NCI-H2029 (cell line): Measurements from ENCODE around the gene ACADM.
"Not testable (repeated sequence)": the region's sequence is repeated elsewhere in the genome, so short reads cannot be mapped to it uniquely, and the experiment has no call there.

Experiments
- DNase-seq: peaks from one replicate; lab custom pipeline; 2025; lab: John Stamatoyannopoulos, UW

Gene ACADM

DNA sequence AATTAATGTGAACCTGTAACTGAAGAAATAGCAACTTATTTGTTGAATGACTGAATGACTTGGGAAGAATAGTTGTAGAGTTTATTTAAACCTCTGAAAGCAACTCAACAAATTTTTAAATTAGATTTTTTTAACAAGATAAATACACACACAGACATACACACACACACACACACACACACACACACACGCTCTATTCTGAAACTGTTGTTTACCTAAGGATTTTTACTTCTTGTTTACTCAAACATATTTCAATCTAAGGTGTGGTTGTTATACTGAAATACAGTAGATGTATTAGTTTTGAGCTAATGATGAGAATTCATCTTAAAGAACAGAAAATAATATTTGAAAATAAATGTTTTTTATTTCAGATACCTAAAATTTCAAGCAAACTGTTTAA, 11.5 kb downstream of the ACADM start:
- DNase-seq = no peak

DNA sequence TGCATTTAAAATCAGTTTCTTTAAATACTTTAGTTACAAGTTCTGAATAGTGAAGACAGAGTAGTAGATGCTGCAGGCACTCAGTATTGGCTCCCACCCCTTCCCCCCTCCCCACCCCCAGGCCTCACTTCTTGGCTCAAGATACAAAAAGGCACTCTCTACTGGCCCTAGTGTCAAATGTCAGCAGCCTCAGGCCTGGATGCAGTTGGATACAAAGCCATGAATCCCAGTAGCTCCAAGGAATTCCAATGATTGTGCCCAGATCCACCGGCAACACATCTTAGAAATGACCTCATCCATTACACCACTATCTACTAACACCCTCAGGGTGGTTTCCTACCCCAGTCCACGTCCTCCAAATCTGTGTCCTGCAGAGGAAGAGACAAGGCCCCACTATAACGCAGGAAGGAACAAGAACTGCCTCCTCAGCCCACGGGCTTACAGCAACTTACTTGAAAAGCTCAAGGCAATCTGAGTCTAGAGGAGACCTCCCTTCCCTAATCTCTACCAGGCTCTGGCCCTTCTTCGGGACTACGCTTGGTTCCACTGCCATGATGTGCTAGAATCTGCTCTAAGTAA, 17.6 kb downstream of the ACADM start:
- no peak for DNase-seq

DNA sequence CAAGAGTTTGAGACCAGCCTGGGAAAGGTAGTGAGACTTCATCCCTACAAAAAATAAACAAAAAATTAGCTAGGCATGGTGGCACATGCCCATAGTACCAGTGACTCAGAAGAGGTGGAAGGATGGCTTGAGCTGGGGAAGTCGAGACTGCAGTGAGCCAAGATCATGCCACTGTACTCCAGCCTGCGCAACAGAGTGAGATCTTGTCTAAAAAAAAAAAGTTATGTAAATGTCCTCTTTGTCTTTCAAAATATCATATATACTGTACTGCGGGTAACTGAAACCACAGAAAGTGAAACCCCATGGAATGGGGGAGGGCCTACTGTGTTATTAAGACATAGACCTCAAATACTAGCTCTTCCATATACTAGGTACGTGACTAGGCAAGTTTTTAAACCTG, 20.8 kb downstream of the ACADM start:
- no peak for DNase-seq

DNA sequence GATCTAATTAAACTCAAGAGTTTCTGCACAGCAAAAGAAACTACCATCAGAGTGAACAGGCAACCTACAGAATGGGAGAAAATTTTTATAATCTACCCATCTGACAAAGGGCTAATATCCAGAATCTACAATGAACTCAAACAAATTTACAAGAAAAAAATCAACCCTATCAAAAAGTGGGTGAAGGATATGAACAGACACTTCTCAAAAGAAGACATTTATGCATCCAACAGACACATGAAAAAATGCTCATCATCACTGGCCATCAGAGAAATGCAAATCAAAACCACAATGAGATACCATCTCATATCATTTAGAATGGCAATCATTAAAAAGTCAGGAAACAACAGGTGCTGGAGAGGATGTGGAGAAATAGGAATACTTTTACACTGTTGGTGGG, 32.7 kb downstream of the ACADM start:
- not testable (repeated sequence) for DNase-seq

DNA sequence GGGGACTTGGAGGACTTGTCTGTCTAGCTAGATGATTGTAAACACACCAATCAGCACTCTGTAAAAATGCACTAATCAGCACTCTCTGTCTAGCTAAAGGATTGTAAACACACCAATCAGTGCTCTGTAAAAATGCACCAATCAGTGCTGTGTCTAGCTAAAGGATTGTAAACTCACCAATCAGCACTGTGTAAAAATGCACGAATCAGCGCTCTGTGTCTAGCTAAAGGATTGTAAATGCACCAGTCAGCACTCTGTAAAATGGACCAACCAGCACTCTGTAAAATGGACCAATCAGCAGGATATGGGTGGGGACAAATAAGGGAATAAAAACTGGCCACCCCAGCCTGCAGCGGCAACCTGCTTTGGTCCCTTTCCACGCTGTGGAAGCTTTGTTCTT, 34.0 kb downstream of the ACADM start:
- not testable (repeated sequence) for DNase-seq

DNA sequence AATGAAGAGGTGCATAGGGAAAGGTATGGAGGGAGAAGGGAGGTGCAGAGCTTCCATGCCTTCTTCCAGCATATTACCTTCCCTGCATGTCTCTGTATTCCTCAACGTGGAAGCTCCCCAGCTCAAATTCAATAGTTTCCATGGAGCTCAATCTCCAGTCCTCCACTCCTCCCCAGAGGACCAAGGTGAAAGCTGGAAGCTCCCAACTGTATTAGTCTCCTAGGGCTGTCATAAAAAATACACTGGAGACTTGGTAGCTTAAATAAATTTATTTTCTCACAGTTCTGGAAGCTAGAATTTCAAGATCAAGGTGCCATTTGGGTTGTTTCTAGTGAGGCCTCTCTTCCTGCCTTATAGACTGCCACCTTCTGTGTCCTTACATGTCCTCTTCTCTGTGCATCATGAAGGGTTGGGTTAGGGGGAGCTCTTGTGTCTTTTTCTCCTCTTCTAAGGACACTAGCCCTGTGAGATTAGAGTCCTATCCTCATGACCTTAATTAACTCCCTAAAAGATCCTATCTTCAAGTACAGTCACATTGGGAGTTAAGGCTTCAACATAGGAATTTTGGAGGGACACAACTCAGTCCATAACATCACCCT, 39.6 kb downstream of the ACADM start:
- DNase-seq = no peak

DNA sequence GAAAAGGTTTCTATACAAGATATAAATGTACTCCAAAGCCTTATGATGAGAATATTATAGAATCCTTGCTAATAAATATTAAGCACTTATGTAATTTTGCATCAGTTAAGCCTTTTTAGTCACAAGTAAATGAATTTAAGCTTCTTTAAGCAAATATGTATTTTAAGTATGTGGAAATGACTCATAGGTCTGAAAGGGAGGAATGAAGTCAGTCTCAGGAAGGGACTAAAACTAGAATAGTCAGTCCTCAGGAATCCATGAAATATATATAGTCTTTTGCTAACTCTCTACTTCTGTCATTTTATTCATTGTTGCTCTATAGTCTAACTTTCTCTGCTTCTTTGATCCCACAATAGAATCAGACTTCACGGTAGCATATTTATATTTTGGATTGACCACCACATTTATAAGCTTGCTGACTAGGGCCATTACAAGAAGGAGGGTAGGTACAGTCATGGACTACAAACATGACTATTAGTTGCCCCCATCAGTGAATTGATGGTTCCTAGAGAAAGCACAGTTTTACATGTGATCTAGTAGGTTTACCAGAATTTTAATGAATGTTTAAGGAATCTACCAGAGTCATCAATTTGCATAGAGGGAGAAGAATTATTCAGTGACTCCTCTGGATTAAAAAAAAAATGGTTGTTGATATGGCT, 41.3 kb downstream of the ACADM start:
- DNase-seq = no peak

DNA sequence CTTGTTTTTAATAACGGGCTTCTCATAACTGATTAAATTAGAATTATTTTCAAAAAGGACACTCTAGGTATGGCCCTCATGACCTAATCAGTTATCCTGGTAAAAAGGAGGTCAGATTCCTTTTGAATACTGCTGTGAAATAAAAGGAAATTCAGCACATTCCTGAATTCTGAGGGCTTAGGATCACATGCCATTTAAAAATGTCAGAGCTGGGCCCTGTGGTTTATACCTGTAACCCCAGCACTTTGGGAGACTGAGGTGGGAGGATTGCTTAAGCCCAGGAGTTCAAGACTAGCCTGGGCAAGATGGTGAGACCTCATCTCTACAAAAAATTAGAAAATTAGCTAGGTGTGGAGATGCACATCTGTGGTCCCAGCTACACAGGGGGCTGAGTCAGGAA, 43.5 kb downstream of the ACADM start:
- no peak for DNase-seq

DNA sequence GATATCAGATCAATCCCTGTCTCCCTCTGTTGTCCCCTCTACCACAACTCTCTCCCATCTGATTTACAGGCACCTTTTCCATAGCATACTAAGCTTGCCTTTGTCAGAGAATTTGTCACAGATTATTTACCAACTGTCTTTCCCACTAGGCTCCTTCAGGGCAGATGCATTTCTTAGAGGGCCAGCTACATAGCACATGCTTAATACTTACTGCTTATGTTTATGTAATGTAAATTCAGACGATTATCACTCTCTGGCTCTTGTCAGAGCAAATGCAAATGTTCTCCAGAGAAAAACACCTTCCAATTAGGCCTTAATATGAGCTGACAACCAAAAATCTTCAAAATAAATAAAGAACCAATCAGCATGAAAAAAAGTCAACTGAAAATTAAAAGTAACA, 46.3 kb downstream of the ACADM start:
- no peak for DNase-seq

DNA sequence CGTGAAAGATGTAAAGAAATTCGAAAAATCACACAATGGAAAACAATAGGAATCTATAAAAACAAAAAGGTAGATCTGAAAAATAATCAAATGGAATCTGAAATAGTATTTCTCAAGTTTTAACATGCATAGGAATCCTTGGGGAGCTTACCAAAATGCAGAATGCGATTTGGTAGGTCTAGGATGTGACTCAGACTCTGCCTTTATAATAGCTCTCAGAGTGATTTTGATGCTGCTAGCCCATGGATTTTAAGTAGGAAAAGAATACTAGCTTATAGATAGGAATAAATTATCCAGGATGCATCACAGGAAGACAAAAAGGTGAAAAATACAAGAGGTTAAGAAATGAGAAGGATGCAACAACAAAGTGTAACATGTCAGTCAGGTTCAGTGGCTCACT, 47.5 kb downstream of the ACADM start:
- DNase-seq = no peak

DNA sequence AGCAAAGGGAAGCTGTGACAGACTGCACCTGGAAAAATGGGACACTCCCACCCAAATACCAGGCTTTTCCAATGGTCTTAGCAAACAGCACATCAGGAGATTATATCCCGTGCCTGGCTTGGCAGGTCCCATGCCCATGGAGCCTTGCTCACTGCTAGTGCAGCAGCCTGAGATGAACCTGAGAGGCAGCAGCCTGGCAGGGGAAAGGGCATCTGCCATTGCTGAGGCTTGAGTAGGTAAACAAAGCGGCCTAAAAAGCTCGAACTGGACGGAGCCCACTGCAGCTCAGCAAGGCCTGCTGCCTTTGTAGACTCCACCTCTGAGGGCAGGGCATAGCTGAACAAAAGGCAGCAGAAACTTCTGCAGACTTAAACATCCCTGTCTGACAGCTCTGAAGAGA, 53.3 kb downstream of the ACADM start:
- not testable (repeated sequence) for DNase-seq

DNA sequence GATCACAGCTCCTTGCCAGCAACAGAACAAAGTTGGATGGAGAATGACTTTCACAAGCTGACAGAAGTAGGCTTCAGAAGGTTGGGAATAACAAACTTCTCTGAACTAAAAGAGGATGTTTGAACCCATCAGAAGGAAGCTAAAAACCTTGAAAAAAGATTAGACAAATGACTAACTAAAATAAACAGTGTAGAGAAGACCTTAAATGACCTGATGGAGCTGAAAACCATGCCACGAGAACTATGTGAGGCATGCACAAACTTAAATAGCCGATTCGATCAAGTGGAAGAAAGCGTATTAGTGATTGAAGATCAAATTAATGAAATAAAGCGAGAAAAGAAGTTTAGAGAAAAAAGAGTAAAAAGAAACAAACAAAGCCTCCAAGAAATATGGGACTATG, 54.2 kb downstream of the ACADM start:
- DNase-seq = not testable (repeated sequence)

DNA sequence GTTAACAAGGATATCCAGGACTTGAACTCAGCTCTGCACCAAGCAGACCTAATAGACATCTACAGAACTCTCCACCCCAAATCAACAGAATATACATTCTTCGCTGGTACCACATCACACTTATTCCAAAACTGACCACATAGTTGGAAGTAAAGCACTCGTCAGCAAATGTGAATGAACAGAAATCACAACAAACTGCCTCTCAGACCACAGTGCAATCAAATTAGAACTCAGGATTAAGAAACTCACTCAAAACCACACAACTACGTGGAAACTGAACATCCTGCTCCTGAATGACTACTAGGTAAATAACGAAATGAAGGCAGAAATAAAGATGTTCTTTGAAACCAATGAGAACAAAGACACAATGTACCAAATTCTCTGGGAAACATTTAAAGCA, 55.7 kb downstream of the ACADM start:
- not testable (repeated sequence) for DNase-seq

DNA sequence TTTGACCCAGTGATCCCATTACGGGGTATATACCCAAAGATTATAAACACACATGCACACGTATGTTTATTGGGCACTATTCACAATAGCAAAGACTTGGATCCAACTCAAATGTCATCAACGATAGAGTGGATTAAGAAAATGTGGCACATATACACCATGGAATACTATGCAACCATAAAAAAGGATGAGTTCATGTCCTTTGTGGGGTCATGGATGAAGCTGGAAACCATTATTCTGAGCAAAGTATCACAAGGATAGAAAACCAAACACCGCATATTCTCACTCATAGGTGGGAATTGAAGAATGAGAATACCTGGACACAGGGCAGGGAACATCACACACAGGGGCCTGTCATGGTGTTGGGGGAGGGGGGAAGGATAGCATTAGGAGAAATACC, 59.4 kb downstream of the ACADM start:
- not testable (repeated sequence) for DNase-seq

DNA sequence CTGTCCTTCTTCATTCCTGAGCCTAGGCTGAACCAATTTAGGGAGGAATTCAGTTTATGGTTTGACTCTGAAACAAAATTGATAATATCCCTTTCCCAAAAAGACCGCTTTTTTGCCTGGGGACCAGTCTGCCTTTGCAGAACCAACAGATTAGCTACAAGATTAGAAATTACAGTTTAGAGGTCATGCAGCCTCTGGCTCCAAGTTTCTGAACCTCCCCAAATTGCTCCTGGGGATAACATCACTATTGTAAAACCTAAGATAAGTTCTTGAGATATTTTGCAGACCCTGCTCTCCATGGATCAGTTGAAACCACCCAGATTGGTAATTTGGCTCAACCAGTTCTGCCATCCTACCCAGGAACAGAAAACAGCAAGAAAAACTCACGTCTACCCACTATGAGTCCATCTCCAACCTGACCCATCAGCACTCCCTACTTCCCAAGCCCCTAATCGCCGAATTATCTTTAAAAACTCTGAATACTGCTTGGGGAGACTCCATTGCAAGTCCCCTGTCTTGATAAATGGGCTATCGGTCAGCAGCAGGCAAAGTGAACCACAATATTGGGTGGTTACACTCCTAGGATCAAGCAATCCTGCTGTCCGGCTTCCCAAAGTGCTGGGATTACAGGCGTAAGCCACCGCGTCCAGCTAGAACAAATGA, 60.9 kb downstream of the ACADM start:
- no peak for DNase-seq

DNA sequence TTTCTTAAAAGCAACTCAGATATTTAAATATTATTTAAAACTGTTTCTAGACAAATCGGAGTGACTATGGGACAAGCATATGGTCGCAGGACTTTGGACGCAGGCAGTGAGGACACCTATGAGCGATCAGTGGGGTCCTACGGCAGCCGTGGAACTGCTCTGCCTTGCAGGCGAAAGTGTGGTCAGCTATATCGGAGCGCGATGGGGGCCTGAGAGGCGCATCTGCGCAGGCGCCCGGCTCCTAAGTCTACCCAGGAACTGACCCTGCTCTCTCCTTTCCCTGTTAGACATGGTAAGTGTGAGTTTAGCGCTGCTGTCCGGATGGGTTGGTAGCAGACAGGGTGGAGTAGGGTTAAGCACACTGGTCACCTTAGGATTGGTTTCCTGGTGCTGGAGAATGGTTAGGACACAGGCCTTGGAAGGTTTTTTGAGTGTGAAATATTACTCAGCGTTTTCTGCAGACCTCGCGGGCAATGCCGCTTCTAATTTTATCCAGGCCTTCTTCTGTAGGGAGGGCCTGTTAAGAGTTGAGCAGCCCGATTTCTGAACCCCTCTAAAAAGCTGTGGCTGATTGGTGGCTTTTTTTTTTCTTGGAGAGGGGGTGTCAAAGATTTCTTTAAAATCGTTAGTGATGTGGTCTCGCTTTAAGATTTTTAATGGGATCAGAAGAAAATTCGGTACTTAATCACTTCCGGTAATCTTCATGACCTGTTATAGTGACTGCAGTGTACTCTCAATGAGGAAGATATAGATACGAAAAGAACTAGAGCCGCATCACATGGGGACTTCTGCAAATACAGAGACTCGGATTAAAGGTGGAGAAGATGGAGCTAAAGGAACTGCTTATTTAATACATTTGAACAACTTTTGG, 61.7 kb downstream of the ACADM start, which contains the start of gene RABGGTB:
Gene RABGGTB, plus strand, starts transcription at position 274 of the 871 bp plus-strand sequence. Its CDS starts 16 bp downstream, at position 290.
- peak; percentile 95 for DNase-seq

DNA sequence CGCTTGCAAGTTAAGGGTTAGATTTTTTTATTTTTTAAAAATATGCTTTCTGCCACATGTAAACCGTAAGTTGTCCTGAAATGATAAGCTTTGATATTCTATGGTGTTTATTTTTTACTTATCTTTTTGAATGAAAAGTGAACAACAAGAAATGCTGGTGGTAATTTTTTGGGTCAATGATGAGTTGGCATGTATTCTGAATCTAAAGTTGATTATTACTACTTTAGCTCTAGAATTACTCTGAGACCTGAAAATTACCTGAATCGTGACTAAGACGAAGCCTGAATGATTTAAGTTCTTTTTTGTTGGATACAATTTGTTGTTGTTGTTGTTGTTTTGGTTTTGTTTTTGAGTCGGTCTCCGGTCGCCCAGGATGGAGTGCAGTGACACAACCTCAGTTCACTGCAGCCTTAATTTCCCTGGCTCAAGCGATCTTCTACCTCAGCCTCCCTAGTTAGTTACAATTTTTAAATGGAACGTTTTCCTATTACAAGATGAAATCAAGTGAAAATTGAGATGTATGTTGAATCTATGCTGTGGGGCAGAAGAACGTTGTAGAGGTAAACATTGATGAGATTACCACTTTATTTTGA, 62.5 kb downstream of the ACADM start:
- DNase-seq = no peak

DNA sequence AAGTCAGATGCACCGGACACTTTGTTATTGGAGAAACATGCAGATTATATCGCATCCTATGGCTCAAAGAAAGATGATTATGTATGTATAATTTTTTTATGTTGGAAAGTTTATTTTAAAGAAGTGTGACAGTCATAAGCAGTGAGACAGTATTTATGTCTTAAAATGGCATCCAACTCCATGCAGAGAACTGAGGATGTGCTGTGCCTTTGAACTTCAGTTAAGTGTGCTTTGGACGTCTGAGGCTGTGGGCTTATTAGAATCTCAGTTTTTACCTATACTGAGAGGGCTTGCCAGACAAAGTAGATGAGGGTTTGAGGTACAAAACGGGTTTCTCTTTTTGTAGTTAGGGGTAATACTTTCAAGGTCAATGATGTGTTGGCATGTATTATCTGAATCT, 63.0 kb downstream of the ACADM start:
- DNase-seq = no peak

DNA sequence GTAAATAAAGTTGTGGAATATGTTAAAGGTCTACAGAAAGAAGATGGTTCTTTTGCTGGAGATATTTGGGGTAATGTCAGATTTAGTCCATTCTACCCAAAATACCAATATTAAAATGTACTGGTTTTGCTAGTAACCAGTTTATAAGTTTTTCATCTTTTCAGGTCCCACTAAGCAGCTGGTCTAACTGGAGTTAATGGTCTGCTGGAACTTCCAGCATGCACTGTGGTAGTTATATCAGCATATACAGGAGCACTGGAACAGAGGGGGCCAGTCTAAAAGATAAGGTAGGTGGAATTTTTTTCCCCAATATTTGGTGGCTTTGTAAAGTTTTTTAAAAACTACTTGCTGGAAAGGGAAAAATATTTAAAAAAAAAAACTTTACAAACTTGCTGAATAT, 65.5 kb downstream of the ACADM start:
- DNase-seq = no peak

DNA sequence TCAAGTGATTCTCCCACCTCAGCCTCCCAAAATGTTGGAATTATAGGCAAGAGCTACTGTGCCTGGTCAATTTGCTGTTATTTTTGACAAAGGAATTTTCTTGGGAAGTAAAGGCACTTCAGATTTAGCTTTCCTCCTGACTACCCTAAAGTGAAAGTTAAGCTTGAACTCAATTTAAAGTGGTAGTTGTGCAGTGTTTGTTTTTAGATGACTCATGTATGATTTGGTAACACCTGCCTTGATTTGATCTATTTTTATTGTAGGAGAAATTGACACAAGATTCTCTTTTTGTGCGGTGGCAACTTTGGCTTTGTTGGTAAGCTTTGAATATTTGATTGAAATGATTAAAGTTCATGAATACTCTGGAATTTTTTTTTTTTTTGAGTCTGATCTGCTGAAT, 66.5 kb downstream of the ACADM start:
- DNase-seq = peak; percentile 9

DNA sequence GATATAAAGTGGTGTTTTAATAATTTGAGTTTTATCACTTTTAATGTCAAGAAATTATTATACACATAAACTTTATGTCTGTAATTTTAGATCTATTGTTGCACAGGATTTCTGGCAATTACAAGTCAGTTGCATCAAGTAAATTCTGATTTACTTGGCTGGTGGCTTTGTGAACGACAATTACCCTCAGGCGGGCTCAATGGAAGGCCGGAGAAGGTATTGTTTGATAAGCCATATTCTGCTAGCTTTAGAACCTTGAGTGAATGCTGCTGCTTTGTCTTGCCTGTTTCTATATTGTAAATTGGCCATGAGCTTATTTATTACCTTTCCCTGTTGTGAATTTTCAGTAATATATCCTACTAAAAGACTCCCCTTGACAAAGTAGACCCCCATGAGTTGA, 67.6 kb downstream of the ACADM start:
- DNase-seq = no peak

DNA sequence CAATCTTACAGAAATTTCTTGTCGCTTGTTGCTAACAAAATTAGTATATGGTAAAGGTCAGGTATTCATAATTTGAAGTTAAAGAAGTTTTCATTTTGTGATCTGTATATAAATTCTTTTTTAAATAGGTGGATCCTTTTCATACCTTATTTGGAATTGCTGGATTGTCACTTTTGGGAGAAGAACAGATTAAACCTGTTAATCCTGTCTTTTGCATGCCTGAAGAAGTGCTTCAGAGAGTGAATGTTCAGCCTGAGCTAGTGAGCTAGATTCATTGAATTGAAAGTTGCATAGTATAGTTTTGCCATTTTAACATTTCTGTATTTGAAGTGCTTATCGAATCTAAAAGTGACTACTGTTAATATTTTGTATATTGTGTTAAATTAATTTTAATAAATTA, 69.9 kb downstream of the ACADM start:
- no peak for DNase-seq
